HG03103 (cell line): Measurements from ENCODE around the gene CALR.
"Not testable (repeated sequence)": the region's sequence is repeated elsewhere in the genome, so short reads cannot be mapped to it uniquely, and the experiment has no call there.

Experiments
- ATAC-seq: cut with Tn5 transposase; IDR thresholded peaks from one replicate; pipeline ENCODE4 v1.9.1; 2021; ENCODE audit warnings: low read depth; ENCODE audit not compliant: unreplicated experiment

Gene CALR

DNA sequence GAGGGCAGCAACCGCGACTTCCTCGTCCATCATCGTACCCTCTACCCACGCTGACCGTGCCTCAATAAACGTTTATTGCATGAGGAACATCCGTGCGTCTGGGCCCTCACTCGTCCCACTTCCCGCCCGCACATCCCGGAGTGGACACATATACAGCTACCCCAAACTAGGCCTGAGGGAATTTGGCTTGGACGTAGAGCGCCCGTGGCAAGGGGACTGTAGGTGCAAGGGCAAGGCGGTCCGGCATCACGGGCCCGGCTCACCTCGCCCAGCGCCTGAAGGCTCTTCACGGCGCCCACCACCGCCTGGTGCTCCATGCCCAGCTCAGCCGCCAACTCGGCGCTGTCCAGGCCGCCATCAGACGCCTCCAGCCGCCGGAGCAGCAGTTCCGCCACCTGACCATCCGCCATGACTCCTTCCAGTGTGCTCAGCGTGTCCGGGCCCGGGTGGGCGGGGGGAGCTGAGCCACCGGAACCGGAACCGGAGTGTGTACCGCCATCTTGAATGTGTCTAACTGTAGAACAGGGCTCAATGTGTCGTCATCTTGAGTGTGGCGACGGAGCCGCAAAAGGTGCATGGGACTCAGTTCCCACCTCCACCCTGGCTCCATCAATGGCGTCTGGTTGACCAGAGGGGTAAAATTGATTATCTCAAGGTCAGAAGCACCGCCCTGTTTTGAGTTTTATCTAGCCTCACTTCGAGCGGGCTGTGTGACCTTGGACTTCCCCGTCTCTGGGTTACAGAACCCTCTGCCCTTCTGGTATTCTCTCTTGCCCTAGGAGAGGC lies 4.9 kb upstream of the CALR start, which contains the start of gene FARSA:
TSS of gene FARSA (minus strand) at position 425 of the 786 bp plus-strand sequence. CDS start at position 410, 15 bp downstream.
- peak; percentile 42 for ATAC-seq

DNA sequence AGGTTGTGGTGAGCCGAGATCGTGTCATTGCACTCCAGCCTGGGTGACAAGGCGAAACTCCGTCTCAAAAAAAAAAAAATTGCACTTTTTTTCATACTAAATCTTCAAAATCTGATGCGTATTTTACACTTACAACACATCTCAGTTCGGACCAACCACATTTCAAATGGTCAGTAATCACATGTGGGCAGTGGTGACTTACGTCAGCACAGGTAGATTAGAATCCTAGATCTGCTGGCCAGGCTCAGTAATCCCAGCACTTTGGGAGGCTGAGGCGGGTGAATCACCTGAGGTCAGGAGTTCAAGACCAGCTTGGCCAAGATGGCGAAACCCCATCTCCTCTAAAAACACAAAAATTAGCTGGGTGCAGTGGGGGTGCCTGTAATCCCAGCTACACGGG lies 3.3 kb upstream of the CALR start:
- ATAC-seq = no peak

DNA sequence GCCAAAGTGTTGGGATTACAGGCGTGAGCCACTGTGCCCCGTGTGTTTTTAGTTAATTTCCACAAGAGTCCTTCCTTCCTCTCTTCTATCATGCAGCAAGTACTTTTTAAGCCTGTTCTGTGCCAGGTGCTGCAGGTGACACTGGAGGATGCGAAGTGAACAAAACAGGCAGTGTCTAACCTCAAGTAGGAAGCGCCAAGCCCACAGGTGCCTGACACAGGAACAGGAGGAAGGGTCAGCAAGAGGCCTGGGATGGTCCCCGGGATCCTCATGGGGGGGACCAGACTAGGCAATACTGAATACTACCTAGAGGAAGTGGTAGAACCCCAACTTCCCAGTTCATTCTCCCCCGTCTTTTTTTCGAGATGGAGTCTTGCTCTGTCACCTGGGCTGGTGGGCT lies 1.8 kb upstream of the CALR start:
- ATAC-seq = no peak

DNA sequence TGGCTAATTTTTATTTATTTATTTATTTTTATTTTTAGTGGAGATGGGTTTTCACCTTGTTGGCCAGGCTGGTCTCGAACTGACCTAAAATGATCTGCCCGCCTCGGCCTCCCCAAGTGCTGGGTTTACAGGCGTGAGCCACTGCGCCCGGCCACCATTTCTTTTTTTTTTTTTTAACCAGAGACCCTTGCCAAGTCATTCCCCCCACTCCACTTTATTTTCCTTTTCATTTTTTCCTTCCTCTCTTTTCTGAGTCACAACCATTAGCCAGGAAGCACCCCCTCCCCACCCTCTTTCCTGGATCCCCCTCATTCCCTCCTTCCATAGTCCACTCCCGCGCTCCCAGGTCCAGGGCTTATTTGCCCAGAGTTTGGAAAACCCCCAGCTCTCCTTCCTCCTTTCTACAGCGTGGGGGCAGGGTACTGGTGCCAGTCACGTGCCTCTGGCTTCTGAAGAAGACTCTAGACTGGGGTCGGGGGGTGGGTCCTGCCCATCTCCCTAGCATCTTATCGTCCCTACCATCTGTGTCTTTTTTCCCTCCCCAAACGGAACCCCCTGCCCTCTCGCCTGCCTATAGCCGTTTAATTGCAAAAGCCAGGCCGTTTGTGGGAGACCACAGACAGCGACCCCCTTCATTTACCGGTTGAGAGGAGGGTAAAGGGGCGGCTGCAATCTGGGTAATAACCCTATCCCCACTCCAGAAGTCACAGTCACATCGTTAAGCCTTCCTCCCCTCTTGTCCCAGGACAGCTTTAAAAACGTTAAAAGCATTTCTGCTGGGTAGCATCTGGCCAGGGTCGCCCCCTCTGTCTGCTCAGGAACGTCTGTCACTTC lies 1.1 kb upstream of the CALR start:
- no peak for ATAC-seq

DNA sequence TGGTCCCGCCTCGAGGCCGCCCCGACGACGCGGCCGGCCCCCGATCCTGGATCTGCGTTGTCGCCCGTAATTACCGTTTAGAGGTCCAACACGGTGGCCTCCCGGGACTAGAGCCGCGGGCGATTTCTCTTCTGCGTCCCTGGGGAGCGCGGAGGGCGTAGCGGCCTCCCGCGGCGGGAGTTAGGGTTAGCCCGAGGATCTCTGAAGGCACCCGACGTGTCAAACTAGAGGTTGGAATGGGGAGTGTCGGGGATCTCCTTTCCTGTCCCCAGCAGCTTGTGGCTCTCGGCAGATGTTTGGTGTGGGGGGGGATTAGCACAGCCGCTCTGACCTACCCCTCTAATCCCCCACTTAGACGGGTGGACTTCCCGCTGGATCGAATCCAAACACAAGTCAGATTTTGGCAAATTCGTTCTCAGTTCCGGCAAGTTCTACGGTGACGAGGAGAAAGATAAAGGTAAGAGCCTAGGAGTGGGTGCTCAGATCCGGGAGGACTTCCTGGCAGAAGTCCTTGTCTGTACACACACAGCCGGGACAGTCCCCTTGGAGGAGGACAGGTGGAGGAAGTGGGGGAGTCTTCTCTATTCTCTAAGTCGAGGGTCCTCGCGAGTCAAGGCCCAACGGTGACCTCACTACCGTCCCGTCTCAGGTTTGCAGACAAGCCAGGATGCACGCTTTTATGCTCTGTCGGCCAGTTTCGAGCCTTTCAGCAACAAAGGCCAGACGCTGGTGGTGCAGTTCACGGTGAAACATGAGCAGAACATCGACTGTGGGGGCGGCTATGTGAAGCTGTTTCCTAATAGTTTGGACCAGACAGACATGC lies 581 bp downstream of the CALR start:
- ATAC-seq = no peak

DNA sequence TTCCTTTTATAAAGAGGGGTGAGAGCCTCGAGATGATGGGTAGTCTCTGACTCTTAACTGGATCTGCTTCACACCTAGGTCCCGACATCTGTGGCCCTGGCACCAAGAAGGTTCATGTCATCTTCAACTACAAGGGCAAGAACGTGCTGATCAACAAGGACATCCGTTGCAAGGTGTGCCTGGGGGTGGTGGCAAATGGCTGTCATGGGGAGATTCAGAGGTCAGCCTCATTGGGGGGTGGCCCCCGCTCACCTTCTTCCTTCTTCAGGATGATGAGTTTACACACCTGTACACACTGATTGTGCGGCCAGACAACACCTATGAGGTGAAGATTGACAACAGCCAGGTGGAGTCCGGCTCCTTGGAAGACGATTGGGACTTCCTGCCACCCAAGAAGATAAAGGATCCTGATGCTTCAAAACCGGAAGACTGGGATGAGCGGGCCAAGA lies 1.6 kb downstream of the CALR start:
- ATAC-seq = no peak

DNA sequence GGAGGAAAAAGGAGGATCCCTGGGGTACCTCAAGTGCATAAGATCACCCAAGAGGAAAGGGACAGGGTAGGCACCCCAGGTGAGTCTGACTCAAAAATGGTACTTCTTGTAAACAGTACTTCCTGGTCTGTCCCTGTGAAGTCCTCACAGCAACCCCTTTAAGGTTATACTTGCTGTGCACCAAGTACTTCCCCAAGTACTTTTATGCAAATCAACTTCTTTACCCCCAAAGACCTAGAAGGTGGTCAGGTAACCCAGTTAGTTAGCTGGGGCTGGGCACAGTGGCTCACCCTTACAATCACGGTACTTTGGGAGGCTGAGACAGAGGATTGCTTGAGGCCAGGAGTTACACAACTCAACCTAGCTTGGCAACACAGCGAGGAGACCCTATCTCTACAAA lies 2.5 kb downstream of the CALR start:
- ATAC-seq = no peak

DNA sequence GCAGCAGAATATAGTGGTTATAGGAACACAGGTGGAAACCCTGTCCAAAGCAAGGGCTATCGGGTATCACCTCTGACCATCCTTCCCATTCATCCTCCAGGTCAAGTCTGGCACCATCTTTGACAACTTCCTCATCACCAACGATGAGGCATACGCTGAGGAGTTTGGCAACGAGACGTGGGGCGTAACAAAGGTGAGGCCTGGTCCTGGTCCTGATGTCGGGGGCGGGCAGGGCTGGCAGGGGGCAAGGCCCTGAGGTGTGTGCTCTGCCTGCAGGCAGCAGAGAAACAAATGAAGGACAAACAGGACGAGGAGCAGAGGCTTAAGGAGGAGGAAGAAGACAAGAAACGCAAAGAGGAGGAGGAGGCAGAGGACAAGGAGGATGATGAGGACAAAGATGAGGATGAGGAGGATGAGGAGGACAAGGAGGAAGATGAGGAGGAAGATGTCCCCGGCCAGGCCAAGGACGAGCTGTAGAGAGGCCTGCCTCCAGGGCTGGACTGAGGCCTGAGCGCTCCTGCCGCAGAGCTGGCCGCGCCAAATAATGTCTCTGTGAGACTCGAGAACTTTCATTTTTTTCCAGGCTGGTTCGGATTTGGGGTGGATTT lies 5.1 kb downstream of the CALR start:
- no peak for ATAC-seq

DNA sequence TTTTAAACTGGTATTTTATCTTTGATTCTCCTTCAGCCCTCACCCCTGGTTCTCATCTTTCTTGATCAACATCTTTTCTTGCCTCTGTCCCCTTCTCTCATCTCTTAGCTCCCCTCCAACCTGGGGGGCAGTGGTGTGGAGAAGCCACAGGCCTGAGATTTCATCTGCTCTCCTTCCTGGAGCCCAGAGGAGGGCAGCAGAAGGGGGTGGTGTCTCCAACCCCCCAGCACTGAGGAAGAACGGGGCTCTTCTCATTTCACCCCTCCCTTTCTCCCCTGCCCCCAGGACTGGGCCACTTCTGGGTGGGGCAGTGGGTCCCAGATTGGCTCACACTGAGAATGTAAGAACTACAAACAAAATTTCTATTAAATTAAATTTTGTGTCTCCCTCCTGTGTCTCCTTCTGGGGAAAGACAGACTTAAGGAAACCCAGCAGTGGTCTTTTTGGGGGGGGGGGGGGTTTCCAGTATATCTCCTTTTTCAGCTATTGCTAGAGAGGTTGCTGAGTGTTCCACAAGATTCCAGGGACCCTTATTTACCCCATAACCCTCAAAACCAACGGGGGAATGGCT lies 5.8 kb downstream of the CALR start:
- no peak for ATAC-seq

DNA sequence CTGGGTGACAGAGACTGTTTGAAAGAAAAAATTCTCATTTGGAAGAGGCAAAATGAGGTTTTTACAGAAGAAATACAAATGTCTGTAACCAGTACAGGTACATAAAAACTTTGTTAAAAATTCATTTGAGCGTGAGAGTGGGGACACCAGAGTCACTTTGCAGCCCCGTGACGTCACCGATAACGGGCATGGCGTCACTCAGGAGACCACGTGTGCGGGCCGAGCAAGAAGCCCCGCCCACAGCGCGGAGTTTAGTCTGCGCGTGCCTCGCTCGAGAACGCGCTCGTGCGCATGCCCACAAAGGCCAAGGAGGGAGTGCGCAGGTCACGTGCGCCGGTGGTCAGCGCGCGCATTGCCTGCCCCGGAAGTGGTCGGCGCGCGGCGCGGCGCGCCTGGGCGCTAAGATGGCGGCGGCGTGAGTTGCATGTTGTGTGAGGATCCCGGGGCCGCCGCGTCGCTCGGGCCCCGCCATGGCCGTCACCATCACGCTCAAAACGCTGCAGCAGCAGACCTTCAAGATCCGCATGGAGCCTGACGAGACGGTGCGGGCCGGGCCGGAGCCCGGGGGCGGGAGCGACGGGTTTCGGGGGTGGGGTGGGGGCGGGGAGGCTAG lies 7.2 kb downstream of the CALR start, which contains the start of gene RAD23A:
TSS of gene RAD23A (plus strand) at position 384 of the 613 bp plus-strand sequence. CDS start at position 471, 87 bp downstream.
- ATAC-seq = peak; percentile 52

DNA sequence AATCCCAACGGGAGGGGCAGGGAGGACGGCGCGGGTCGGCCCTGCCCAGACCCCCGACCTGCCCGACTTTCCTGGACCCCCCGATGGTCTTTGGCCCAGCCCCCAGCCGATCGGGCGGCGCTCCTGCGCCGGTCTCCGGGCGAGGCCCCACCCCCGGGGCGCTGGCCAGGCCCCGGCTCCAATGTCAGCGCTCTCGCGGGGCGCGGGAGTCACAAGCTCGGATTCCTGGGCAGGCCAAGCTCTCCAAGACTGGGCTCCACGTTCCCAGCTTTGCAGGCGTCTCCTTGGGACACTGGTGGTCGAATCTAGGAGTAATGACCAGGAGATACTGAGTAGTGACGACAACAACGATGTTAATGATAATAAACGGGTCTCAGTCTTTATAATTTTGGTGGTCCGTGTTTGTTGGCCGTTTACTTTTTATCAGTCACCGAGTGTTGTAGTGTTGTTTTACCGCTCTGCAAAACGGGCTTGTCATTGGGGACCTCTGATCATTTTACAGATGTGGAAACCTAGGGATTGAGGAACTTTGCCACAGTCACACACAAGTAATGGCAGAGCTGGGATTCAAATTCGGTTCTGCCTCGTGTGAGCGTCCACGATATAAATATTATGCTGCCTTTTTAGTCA lies 7.8 kb downstream of the CALR start:
- ATAC-seq = peak; percentile 31

DNA sequence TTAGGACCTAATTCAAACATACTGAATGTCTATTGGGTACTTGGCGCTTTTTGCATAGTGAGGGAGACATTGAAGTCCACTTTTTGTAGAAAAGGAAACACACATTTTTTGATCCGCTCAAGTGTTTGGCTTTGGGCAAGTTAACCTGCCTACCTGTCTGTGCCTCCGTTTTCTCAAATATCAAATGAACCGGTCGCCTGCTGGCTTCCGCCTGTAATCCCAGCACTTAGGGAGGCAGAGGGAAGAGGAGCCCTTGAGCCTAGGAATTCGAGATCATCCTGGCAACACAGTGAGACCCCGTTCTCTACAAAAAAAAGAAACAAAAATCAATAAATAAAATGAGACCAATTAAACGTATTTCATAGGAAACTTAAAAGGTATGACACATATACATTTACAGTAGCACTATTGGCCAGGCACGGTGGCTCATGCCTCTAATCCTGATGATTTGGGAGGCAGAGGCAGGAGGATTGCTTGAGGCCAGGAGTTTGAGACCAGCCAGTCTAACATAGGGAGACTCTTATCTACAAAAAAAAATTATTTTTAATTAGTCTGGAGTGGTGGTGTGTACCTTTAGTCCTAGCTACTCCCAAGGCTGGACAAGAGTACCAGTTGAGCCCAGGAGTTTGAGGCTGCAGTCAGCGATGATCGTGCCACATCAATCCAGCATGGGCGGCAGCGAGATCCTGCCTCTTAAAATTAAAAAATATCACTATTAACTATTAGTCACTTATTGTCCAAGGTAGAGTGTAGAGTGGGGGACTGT lies 8.5 kb downstream of the CALR start:
- no peak for ATAC-seq

DNA sequence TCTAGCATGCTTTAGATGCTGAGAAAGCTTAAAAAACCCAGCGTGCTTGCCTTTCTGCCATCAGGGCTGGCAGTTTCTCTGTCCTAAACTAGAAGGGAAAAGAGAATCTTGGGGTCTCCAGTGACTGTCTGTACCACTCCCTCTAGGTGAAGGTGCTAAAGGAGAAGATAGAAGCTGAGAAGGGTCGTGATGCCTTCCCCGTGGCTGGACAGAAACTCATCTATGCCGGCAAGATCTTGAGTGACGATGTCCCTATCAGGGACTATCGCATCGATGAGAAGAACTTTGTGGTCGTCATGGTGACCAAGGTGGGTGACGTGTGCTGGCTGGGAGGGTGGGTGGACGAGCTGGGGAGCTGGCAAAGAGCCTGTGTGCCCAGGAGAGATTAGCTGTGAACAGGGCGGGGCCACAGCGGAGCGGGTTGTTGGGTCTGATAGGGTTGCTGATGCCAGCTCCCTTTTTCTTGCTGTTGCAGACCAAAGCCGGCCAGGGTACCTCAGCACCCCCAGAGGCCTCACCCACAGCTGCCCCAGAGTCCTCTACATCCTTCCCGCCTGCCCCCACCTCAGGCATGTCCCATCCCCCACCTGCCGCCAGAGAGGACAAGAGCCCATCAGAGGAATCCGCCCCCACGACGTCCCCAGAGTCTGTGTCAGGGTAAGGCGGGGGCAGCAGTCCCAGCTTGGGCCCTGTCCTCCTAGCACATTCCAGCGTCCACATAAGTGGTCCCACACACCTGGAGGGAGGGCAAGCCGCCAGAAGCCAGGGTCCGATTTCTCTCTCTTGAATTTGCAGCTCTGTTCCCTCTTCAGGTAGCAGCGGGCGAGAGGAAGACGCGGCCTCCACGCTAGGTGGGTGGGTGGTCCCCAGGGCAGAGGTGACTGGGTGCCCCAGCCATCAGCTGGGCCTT lies 9.5 kb downstream of the CALR start:
- ATAC-seq = no peak

DNA sequence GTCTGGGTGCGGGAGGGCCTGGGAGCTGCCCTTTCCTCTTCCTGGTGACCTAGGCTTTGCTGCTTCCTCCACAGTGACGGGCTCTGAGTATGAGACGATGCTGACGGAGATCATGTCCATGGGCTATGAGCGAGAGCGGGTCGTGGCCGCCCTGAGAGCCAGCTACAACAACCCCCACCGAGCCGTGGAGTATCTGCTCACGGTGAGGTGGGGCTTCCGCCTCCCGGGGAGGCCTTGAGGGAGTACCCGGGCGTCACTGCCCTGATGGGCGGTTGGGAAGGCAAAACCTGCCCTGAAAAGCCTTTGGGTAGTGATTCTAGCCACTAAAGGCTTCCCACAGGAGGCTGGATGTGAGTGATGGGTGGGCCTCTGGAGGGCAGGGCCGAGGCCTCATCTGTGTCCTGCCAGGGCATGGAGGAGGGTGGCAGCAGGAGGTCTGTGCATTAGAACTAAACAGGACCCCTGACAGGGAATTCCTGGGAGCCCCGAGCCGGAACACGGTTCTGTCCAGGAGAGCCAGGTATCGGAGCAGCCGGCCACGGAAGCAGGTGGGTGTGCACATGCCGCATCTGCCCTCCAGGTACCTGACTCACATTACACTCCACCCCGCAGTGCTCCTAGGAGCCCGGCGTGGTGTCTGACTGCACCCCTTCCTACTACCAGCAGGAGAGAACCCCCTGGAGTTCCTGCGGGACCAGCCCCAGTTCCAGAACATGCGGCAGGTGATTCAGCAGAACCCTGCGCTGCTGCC lies 10.4 kb downstream of the CALR start:
- ATAC-seq = no peak

DNA sequence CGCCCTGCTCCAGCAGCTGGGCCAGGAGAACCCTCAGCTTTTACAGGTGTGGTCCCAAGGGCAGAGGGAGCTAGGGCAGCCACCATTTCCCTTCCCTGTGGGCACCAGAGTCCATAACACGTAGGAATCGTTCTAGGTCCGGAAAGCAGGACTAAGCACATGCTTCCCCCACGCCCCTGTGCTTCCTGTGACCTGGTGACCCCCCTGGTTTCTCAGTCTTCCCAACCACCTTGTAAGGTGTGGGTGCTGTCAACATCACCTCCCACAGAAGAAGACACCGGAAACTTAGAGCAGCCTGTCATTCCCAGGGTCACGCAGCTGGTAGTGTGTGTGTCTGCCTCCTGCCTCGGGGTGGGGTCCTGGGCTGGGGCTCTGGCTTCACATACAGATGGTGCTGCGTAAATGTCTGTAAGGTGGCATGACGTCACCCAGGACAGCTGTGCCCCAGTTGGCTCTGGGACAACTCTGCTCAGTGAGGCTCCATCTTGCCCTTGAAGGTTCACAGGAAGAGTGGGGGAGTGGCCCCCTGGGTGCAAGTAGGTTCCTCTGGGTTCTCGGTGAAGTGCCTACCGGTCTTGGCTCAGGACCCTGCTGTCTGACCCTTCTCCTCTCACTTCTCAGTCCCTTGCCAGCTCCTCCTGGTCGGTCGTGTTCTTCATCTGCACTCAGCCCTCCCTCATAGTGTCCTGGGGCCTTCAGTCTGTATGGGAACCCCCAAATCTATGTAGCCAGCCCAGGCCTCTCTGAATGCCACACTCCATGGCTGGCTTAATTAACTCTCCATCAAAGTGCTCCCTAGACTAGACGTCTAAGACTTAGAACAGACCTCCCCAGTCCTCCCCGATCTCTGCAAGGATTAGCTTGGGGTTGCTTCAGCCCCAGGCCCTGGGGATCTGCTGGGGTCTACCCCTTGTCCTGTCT lies 11.2 kb downstream of the CALR start:
- no peak for ATAC-seq

DNA sequence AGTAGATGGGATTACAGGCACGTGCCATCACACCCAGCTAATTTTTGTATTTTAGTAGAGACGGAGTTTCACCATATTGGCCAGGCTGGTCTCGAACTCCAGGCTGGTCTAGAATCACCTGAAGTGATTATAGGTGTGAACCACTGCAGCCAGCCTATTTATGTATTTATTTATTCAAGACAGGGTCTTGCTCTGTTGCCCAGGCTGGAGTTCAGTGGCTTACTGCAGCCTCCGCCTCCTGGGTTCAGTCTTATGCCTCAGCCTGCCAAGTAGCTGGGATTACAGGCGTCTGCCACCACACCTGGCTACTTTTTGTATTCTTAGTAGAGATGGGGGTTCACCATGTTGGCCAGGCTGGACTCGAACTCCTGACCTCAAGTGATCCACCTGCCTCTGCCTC lies 13.6 kb downstream of the CALR start:
- not testable (repeated sequence) for ATAC-seq
